GM04504 (cell line): ENCODE results near the gene ZC3H18.

Experiments
- DNase-seq: peaks from one replicate; pipeline ENCODE4 v3.0.0-alpha.2; 2012; ENCODE audit warnings: low read depth

ZC3H18 gene

GRCh38 chr16:88623858-88624257 is 53.7 kb downstream of the ZC3H18 start:
- DNase-seq: no peak

GRCh38 chr16:88624481-88624880 is 54.3 kb downstream of the ZC3H18 start:
- DNase-seq: no peak

GRCh38 chr16:88624977-88625576 is 54.9 kb downstream of the ZC3H18 start:
- no peak for DNase-seq

- DNase-seq: no peak
Observed at GRCh38 chr16:88626646-88627045, 56.4 kb downstream of the ZC3H18 start.

GRCh38 chr16:88627531-88628411 is 57.6 kb downstream of the ZC3H18 start:
- DNase-seq: no peak

GRCh38 chr16:88628512-88628974 is 58.3 kb downstream of the ZC3H18 start:
- no peak for DNase-seq

- DNase-seq: no peak
Observed at GRCh38 chr16:88629835-88630234, 59.6 kb downstream of the ZC3H18 start.

GRCh38 chr16:88630433-88630832 is 60.2 kb downstream of the ZC3H18 start:
- DNase-seq: no peak

GRCh38 chr16:88630941-88631340 is 60.7 kb downstream of the ZC3H18 start:
- DNase-seq: no peak

GRCh38 chr16:88631384-88631783 is 61.2 kb downstream of the ZC3H18 start:
- no peak for DNase-seq

- DNase-seq: no peak
Observed at GRCh38 chr16:88631920-88632586, 61.9 kb downstream of the ZC3H18 start.

- DNase-seq: no peak
Observed at GRCh38 chr16:88632587-88632930, 62.4 kb downstream of the ZC3H18 start.

GRCh38 chr16:88633684-88634140 is 63.5 kb downstream of the ZC3H18 start:
- no peak for DNase-seq

GRCh38 chr16:88634141-88634993 is 64.2 kb downstream of the ZC3H18 start:
- no peak for DNase-seq

- no peak for DNase-seq
Observed at GRCh38 chr16:88634994-88635670, 64.9 kb downstream of the ZC3H18 start.

- DNase-seq: no peak
Observed at GRCh38 chr16:88635671-88636319, 65.6 kb downstream of the ZC3H18 start.

GRCh38 chr16:88636488-88637265 is 66.5 kb downstream of the ZC3H18 start:
- DNase-seq: no peak

GRCh38 chr16:88638323-88639230 is 68.4 kb downstream of the ZC3H18 start, which contains the start of gene IL17C:
TSS of gene IL17C (plus strand) at chr16:88638572. CDS start at chr16:88638642, 70 bp downstream.
- no peak for DNase-seq
